ENCODE measurements around the gene NXF1. TPM values are rescaled to one million over a fixed set of nuclear protein-coding genes. Genes with fewer than 3 reads are reported as not detected.

The NXF1 gene
- polyA plus RNA-seq, 1 of the 3 experiments (the other 2 are of a cell fraction), result 59.7 TPM

DNA sequence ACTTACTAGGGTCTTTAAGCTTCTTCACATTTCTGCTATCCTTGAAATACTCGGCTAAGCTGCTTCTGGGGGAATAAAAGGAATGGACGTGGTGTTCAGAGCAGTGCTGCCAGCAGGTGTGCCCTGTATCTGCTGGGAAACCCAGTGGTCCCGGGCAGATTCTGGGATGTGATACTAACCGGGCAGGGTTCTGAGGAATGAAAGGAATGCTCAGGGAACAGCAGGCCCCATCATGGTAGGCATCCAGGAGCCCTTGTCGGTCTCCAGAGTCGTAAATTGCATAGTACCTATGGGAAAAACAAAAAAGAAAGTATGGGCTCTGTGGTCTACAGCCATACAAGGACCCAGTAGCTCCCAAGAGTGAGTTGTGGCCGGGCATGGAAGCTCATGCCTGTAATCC is 9.0 kb downstream of the NXF1 start:
- Histone ChIP-seq H3K27me3 (ENCODE audit: insufficient read depth) (no peaks in the 10 kb centered on the region), H2AFZ (ENCODE audit: low read depth) (no peak overlapping the region), H3K27ac (ENCODE audit: low read depth in 2 of 2, low read length in 1 of 2) (no peak overlapping the region), H3K9ac (no peak overlapping the region), H4K20me1 (ENCODE audit: insufficient read depth) (no peaks in the 10 kb centered on the region), H3K9me3 (no peaks in the 10 kb centered on the region), H3K79me2 (ENCODE audit: insufficient read depth) (peaks cover 11% of the 10 kb centered on the region), H3F3A (replicated peaks; ENCODE audit: insufficient read depth) (peaks cover 45% of the 10 kb centered on the region), H3K4me1 (ENCODE audit: control insufficient read depth in 1 of 2, insufficient read depth in 2 of 2, low read depth in 1 of 2, low read length in 1 of 2) (peaks cover 5 to 6% of the 10 kb centered on the region in 2 experiments; a peak in 3 of 4 replicates), H3K9me2 (no peaks in the 10 kb centered on the region), H3K4me2 (no peak overlapping the region), H3K36me3 (replicated peaks in 1 of 2; ENCODE audit: control insufficient read depth in 1 of 2, insufficient read depth in 2 of 2, low read length in 1 of 2) (peaks cover 74 to 86% of the 10 kb centered on the region in 2 experiments), H3K4me3 (ENCODE audit: low read depth in 2 of 2, low read length in 1 of 2) (no peak overlapping the region)
- POLR2A ChIA-PET, result interaction anchor here (0.8 to 0.9 kb wide), 2 partner anchors 10 kb away, joined by 3 to 4 read pairs; partner anchors contain the start of gene NXF1
- TF ChIP-seq FOXJ3 (CRISPR knock-in tag; IDR thresholded peaks at IDR 0.05) (no peak), FOSL2 (IDR thresholded peaks at IDR 0.05; ENCODE audit: borderline replicate concordance, low read depth) (no peak), GABPA (IDR thresholded peaks at IDR 0.05; ENCODE audit: low read depth) (no peak), YY1 (IDR thresholded peaks at IDR 0.05; ENCODE audit: low read depth) (no peak), GATA2 (CRISPR knock-in tag; IDR thresholded peaks at IDR 0.05) (no peak)
- TF ChIP-seq, protein P1, sequence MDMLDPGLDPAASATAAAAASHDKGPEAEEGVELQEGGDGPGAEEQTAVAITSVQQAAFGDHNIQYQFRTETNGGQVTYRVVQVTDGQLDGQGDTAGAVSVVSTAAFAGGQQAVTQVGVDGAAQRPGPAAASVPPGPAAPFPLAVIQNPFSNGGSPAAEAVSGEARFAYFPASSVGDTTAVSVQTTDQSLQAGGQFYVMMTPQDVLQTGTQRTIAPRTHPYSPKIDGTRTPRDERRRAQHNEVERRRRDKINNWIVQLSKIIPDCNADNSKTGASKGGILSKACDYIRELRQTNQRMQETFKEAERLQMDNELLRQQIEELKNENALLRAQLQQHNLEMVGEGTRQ (IDR thresholded peaks at IDR 0.05; ENCODE audit: borderline replicate concordance, low read depth, low read length), result no peak
- TF ChIP-seq, protein P2, sequence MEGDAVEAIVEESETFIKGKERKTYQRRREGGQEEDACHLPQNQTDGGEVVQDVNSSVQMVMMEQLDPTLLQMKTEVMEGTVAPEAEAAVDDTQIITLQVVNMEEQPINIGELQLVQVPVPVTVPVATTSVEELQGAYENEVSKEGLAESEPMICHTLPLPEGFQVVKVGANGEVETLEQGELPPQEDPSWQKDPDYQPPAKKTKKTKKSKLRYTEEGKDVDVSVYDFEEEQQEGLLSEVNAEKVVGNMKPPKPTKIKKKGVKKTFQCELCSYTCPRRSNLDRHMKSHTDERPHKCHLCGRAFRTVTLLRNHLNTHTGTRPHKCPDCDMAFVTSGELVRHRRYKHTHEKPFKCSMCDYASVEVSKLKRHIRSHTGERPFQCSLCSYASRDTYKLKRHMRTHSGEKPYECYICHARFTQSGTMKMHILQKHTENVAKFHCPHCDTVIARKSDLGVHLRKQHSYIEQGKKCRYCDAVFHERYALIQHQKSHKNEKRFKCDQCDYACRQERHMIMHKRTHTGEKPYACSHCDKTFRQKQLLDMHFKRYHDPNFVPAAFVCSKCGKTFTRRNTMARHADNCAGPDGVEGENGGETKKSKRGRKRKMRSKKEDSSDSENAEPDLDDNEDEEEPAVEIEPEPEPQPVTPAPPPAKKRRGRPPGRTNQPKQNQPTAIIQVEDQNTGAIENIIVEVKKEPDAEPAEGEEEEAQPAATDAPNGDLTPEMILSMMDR (IDR thresholded peaks at IDR 0.05), result no peak
- TF ChIP-seq, protein P3, sequence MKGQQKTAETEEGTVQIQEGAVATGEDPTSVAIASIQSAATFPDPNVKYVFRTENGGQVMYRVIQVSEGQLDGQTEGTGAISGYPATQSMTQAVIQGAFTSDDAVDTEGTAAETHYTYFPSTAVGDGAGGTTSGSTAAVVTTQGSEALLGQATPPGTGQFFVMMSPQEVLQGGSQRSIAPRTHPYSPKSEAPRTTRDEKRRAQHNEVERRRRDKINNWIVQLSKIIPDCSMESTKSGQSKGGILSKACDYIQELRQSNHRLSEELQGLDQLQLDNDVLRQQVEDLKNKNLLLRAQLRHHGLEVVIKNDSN (IDR thresholded peaks at IDR 0.05; ENCODE audit: borderline replicate concordance, low read depth), result no peak
- TF ChIP-seq, protein P4, sequence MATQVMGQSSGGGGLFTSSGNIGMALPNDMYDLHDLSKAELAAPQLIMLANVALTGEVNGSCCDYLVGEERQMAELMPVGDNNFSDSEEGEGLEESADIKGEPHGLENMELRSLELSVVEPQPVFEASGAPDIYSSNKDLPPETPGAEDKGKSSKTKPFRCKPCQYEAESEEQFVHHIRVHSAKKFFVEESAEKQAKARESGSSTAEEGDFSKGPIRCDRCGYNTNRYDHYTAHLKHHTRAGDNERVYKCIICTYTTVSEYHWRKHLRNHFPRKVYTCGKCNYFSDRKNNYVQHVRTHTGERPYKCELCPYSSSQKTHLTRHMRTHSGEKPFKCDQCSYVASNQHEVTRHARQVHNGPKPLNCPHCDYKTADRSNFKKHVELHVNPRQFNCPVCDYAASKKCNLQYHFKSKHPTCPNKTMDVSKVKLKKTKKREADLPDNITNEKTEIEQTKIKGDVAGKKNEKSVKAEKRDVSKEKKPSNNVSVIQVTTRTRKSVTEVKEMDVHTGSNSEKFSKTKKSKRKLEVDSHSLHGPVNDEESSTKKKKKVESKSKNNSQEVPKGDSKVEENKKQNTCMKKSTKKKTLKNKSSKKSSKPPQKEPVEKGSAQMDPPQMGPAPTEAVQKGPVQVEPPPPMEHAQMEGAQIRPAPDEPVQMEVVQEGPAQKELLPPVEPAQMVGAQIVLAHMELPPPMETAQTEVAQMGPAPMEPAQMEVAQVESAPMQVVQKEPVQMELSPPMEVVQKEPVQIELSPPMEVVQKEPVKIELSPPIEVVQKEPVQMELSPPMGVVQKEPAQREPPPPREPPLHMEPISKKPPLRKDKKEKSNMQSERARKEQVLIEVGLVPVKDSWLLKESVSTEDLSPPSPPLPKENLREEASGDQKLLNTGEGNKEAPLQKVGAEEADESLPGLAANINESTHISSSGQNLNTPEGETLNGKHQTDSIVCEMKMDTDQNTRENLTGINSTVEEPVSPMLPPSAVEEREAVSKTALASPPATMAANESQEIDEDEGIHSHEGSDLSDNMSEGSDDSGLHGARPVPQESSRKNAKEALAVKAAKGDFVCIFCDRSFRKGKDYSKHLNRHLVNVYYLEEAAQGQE (IDR thresholded peaks at IDR 0.05; ENCODE audit: low read depth, low read length), result no peak
- CTCF ChIA-PET, result interaction anchor here (0.9 to 4.4 kb wide), 3 partner anchors 10 to 85 kb away, joined by 3 to 25 read pairs (median 4); partner anchors contain the start of genes SLC3A2 and TMEM179B
- 87% methylated on average over 7 of the region's 7 CpGs for WGBS (ENCODE audit: low lambda C conversion rate)
- no peak for DNase-seq

Data from SK-N-SH (cell line).